Measurements from ENCODE around the gene INSR.
"Not testable (repeated sequence)": the region's sequence is repeated elsewhere in the genome, so short reads cannot be mapped to it uniquely, and the experiment has no call there.

Gene INSR

DNA sequence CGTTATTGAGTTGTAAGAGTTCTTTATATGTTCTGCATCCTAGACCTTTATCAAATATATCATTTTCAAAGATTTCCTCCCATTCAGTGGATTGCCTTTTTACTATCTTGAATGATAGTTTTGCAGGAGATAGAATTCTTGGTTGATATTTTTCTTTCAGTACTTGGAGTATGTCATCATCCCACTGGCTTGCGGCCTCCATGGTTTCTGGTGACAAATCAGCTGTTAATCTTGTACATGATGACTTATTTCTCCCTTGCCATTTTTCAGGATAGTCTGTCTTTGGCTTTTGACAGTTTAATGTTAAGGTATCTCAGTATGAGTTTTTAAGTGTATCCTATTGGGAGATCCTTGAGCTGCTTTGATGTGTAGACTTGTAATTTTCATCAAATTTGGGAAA lies 216.2 kb downstream of the INSR start:
- no peak for DNase-seq

DNA sequence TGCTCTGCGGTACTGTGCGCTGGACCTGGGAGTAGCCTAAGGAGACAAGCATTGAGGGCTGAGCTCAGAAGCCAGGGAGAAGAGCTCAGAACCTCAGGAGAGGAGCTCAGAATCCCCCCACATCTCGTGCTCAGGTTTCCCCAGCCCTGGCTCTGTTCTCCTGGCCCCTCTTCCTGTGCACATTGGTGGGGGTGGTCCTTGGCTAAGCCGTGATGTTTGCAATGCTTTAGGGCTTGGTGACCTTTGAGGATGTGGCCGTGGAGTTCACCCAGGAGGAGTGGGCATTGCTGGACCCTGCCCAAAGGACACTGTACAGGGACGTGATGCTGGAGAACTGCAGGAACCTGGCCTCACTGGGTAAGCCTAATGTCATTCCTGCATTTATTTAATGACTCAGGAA lies 218.1 kb downstream of the INSR start:
- DNase-seq: no peak

- no peak for DNase-seq
These were observed 219.4 kb downstream of the INSR start for GRCh38 chr19:7074705-7075282.

GRCh38 chr19:7072541-7072940 lies 221.7 kb downstream of the INSR start:
- DNase-seq: no peak

DNA sequence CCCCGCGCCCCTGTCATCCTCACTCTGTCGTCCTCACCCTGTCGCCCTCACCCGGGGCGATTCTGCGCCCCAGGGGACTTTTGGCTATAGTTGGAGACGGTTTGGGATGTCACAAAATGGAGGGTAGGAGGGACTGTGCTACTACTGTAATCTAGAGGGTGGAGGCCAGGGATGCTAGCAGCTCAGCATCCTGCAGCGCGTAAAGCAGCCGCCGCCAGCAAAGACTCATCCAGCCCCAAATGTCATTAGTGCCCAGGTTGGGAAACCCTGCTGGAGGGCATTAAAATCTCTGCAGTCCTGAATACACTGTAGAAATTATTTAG lies 224.3 kb downstream of the INSR start:
- DNase-seq: no peak

- peak; percentile 100 for DNase-seq
These were observed 224.9 kb downstream of the INSR start, which contains the start of gene ZNF557 for GRCh38 chr19:7069042-7069903. Gene ZNF557, plus strand, starts transcription at chr19:7069703. Its CDS starts 5,372 bp downstream, at chr19:7075075.

DNA sequence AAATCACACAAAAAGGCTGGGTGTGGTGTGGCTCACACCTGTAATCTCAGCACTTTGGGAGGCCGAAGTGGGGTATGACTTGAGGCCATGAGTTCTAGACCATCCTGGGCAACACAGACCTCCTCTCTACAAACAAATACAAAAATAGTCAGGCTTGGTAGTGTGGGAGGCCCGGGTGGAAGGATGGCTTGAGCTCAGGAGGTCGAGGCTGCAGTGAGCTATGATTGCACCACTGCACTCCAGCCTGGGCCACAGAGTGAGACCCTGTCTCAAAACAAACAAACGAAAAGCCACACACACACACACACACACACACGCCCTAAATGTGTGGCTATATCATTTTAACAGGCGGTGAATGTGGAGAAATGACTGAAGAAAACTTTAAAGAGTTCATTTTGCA lies 225.6 kb downstream of the INSR start:
- no peak for DNase-seq

DNA sequence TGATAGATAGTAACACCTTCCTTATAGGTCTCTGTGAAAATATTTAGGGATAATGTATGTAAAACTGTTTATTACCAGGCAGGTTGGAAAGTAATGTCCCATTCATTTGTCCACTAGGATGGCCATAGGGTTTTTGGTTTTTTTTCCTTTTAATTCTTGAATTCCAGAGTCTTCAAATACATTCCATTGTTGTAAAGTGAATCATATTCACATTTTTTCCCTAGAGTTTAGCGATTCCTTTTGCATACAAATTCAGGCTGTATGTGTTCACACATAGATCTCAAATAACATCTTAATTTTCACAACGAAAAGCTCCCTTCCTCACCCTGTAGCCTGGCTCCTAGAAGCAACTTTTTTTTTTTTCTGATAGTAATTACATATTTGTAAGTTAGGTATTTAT lies 226.5 kb downstream of the INSR start:
- DNase-seq: no peak

- not testable (repeated sequence) for DNase-seq
These were observed 227.1 kb downstream of the INSR start for GRCh38 chr19:7067122-7067521.

- DNase-seq: no peak
These were observed 230.3 kb downstream of the INSR start for GRCh38 chr19:7063764-7064418.

DNA sequence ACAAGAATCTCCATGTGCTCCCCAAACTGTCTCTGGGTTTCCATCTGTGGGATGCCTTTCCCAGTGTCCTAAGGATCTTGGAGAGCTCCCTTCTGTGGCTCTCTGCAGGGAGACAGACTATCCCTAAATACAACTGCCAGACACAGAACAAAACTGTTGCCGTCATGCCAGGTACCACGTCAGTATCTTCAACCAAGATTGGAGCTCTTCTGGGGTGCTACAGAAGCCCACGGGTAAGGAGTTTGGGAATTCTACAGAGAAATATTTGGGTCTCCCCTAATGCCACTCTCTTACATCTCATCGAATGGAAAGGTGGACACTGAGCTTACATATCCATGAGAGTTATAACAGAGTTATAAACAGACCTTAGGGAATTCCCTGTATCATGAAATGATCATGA lies 230.9 kb downstream of the INSR start:
- no peak for DNase-seq
